Measurements from ENCODE around the gene POLR3B. TPM values are rescaled to one million over a fixed set of nuclear protein-coding genes. Genes with fewer than 3 reads are reported as not detected.

The POLR3B gene
- total and polyA plus RNA-seq, 2 experiments from 2014 or later: 4.0 to 14.6 TPM

- no peak overlapping the region for H3K27ac Mint-ChIP-seq
- Histone ChIP-seq H3K4me2 (no peak overlapping the region), H3K9me2 (ENCODE audit: insufficient read depth) (no peaks in the 10 kb centered on the region), H3K36me3 (ENCODE audit: insufficient read depth) (no peaks in the 10 kb centered on the region), H3F3A (replicated peaks; ENCODE audit: low read depth) (no peaks in the 10 kb centered on the region), H3K79me2 (replicated peaks; ENCODE audit: insufficient read depth) (no peaks in the 10 kb centered on the region), H3K4me1 (ENCODE audit: insufficient read depth) (no peaks in the 10 kb centered on the region), H3K27me3 (ENCODE audit: insufficient read depth) (no peaks in the 10 kb centered on the region), H3K27ac (ENCODE audit: low read depth) (no peak overlapping the region), H2AFZ (peak overlapping the region; percentile 48; the same call in 1 of the 2 replicates), H3K4me3 (no peak overlapping the region), H4K20me1 (replicated peaks; ENCODE audit: insufficient read depth) (no peaks in the 10 kb centered on the region; the same call in 1 of the 2 replicates)
- no peaks in the 10 kb centered on the region for H3K9me3 Mint-ChIP-seq
- no peaks in the 10 kb centered on the region for H3K36me3 Mint-ChIP-seq (ENCODE audit: low read depth)
- no peak for ATAC-seq
- DNase-seq (ENCODE audit: low spot score): no peak
- H3K4me1 Mint-ChIP-seq: peaks cover 13% of the 10 kb centered on the region; the same call in 2 of the 3 replicates
- H3K27me3 Mint-ChIP-seq (ENCODE audit: insufficient read depth, low read depth, poor library complexity): no peaks in the 10 kb centered on the region
- H3K4me3 Mint-ChIP-seq: no peak overlapping the region; the same call in 2 of the 3 replicates
- TF ChIP-seq CREB1 (CRISPR knock-in tag; IDR thresholded peaks at IDR 0.05; ENCODE audit: low read depth): no peak
- no peak for TF ChIP-seq STAT1 (IDR thresholded peaks at IDR 0.05; ENCODE audit: unreplicated experiment)
- no peak for TF ChIP-seq ZNF462 (CRISPR knock-in tag; IDR thresholded peaks at IDR 0.05)
- TF ChIP-seq POLR2AphosphoS5 (IDR thresholded peaks at IDR 0.05; ENCODE audit: low read depth): no peak
- TF ChIP-seq CTCF (conservative IDR thresholded peaks at IDR 0.05; ENCODE audit: low read depth in 2 of 2): no peak
- TF ChIP-seq REST (IDR thresholded peaks at IDR 0.05; ENCODE audit: unreplicated experiment): no peak
- no peak for TF ChIP-seq NANOG (IDR thresholded peaks at IDR 0.05; ENCODE audit: borderline replicate concordance)
- TF ChIP-seq ETS1 (IDR thresholded peaks at IDR 0.05): no peak
- TF ChIP-seq EZH2 (IDR thresholded peaks at IDR 0.05; ENCODE audit: low read depth, unreplicated experiment): no peak
- no peak for TF ChIP-seq ZNF114 (CRISPR knock-in tag; IDR thresholded peaks at IDR 0.05)
- TF ChIP-seq JUNB (IDR thresholded peaks at IDR 0.05; ENCODE audit: unreplicated experiment): no peak
- no peak for TF ChIP-seq EZH2phosphoT487 (IDR thresholded peaks at IDR 0.05; ENCODE audit: unreplicated experiment)
- TF ChIP-seq ZNF331 (CRISPR knock-in tag; IDR thresholded peaks at IDR 0.05; ENCODE audit: low read depth): no peak
Measured at GRCh38 chr12:106311139-106311538, 46.4 kb upstream of the POLR3B start.

Data from GM23338 (cell line).